Neural progenitor cell (in vitro differentiated cells): Measurements from ENCODE around the gene ABHD4.

ENCODE experiments used
- EZH2 ChIP-seq: fragments of 200-600 bp; sonication (generic); IDR thresholded peaks from 2 replicates; pipeline ENCODE4 v1.6.1; 2017; ENCODE audit warnings: antibody characterized with exemption, mild to moderate bottlenecking, moderate library complexity
- EZH2phosphoT487 ChIP-seq: fragments of 200-600 bp; sonication (generic); IDR thresholded peaks from 2 replicates; pipeline ENCODE4 v1.6.1; 2017; ENCODE audit warnings: antibody characterized with exemption
- TF ChIP-seq, protein P1 (sequence below): fragments of 200-600 bp; sonication (generic); IDR thresholded peaks from 2 replicates; pipeline ENCODE4 v1.5.1; 2017; ENCODE audit warnings: antibody characterized with exemption, mild to moderate bottlenecking

DNA sequence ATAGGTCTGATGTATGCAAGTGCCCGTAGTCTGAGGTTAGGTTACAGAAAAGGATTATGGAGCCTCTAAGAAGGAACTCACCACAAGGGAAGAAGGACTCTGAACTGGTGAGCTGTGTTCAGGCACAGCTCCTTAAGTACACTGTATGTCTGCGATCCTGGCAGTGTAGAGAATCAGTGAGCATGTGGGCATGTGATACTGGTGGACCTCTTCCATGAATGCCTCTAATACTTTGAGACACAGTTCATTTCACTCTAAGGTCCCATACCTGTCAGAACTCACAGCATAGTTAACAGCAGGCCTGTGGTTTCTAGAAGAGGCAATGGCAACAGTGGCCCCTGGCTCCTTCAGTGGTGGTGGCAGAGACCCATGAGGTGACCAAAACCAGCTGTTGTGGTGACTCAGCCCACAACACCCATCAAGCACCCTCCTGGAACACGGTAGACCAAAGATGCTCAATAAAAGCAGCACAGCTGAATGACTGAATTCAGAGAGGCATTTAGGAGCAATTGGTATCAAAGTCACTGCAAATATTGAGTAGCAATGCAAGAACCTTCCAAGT, 52.9 kb downstream of the ABHD4 start:
- TF ChIP-seq, protein P1, sequence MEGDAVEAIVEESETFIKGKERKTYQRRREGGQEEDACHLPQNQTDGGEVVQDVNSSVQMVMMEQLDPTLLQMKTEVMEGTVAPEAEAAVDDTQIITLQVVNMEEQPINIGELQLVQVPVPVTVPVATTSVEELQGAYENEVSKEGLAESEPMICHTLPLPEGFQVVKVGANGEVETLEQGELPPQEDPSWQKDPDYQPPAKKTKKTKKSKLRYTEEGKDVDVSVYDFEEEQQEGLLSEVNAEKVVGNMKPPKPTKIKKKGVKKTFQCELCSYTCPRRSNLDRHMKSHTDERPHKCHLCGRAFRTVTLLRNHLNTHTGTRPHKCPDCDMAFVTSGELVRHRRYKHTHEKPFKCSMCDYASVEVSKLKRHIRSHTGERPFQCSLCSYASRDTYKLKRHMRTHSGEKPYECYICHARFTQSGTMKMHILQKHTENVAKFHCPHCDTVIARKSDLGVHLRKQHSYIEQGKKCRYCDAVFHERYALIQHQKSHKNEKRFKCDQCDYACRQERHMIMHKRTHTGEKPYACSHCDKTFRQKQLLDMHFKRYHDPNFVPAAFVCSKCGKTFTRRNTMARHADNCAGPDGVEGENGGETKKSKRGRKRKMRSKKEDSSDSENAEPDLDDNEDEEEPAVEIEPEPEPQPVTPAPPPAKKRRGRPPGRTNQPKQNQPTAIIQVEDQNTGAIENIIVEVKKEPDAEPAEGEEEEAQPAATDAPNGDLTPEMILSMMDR = no peak
- TF ChIP-seq EZH2 = no peak
- TF ChIP-seq EZH2phosphoT487 = no peak
